ENCODE measurements around the gene LASP1.
"Not testable (repeated sequence)": the region's sequence is repeated elsewhere in the genome, so short reads cannot be mapped to it uniquely, and the experiment has no call there.

The LASP1 gene

DNA sequence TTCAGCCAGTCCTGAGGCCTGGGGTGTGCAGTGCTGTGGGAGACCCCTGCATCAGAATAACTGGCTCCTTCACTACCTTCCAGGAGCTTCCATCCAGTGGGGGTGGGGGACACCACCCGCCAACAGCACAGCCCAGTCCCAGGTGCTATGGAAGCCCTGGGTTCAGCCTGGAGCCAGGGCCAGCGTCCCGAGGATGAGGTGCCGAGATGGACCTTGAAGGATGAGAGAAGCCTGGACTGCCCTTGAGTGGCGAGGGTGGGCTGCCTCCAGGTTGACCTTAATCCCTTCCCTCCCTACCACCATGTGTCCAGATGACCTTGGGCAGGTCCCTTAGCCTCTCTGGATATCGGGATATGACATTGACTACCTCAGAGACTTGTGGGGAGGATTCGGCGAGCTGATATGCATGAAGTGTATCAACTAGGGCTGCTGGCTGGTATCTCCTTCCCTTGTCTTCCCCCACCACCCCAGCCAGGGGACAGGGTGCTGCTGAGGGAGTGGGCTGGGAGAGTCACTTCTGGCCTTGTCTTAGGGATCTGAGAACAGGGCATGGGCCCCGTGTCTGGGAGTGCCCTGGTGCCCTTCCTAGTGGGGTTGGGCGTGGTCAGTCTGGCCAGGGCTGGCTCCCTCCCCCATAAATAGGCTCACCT, 41.3 kb downstream of the LASP1 start:
- no peak for DNase-seq

DNA sequence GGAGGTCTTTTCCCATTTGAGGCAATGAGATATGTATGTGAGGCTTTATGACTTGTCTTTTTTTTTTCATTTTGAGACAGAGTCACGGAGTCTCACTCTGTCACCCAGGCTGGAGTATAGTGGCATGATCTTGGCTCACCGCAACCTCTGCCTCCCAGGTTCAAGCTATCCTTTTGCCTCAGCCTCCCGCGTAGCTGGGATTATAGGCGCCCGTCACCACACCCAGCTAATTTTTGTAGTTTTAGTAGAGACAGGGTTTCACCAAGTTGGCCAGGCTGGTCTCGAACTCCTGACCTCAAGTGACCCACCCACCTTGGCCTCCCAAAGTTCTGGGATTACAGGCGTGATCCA, 41.8 kb downstream of the LASP1 start:
- not testable (repeated sequence) for DNase-seq

DNA sequence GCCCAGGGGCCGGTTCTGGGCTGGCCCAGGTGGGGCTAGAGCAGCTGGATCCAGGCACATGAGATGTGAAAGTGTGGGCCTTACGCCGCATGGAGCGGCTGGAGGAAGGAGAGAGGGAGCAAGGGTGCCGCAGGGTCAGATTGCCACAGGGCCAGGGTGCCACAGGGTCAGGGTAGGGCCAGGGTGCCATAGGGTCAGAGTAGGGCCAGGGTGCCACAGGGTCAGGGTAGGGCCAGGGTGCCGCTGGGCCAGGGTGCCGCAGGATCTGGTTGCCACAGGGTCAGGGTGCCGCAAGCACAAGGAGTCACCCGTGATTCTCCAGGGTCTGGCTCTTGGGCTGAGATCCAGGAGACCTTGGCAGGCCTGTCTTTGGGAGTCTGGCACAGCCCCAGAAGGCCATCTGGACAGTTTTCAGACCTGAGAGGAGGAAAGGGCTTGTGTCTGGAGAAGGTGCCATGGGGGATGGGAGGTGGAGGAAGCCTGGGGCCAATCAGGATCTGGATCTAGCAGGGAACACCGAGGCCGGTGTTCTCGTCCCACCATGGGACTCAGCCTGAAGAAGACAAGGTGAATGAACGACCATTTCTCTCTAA, 42.5 kb downstream of the LASP1 start:
- no peak for DNase-seq

DNA sequence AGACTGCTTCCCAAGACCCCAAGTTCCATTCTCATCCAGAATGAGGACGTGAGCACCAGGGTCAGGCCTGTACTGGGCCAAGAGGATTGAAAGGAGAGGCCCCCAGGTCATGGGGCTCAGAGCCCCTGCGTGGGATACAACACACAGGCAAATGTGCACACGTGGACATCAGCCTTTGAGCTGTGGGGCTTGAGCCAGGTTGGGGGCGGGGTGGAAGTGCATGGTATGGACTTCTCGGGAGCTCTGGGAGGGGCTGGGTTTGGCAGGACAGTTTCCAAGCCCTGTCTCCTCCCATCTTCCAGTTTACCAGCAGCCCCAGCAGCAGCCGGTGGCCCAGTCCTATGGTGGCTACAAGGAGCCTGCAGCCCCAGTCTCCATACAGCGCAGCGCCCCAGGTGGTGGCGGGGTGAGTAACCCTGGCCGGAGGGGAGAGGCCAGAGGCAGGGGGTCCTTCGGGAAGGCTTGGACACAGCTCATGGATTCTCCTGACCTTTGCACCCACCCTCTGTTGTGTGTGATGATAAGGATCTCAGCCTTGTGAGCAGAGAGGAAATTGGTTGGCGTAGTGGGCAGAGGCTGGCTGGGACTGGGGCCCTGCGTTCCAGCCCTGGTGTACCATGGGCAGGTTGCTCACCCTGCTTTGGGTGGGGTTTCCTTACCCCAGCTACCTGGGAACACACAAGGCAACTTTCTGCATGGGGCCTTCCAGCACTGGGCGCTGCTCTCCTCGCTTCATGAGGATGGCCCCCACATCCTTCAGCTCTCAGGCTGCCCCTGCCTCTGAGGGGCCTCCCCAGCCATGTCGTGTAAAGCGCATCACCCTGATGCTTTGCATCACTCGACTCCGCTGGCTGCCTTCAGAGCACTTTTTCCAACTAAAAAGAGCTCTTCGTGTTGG, 45.1 kb downstream of the LASP1 start:
- DNase-seq, result peak; percentile 40

DNA sequence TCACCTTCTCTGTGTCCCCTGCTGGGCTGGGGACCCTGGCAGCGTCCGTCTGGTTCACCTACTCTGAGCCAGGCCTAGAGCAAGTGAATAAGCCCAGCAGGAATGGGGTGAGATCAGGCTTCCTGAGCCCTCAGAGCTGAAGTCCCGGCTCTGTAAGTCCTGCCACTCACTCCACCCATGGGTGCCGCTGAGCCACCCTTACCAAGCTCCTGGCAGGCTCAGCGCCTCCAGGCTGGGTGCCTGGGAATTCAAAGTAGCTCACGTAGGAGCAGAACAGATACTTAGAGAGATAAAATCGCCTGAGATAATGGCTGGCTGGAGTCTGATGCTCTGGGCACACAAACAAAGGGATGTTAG, 45.8 kb downstream of the LASP1 start:
- DNase-seq, result no peak

DNA sequence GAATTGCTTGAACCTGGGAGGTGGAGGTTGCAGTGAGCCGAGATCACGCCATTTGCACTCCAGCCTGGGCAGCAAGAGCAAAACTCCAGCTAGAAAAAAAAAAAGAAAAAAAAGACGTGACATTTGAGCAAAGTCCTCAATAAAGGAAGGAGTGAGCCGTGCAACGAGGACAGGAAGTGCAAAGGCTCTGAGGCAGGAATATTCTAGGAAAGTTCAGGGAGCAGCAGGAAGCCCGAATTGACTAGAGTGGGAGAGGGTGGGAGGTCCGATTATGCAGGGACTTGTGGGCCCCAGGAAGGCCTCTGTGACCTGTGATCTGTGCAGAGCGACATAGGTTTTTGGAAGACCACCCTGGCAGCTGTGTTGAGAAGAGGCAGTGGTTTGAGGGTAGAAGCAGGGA, 46.9 kb downstream of the LASP1 start:
- no peak for DNase-seq

GRCh38 chr17:38917259-38917658, 47.4 kb downstream of the LASP1 start:
- DNase-seq, result no peak

- DNase-seq, result no peak
Measured at GRCh38 chr17:38918129-38918913, 48.5 kb downstream of the LASP1 start.

DNA sequence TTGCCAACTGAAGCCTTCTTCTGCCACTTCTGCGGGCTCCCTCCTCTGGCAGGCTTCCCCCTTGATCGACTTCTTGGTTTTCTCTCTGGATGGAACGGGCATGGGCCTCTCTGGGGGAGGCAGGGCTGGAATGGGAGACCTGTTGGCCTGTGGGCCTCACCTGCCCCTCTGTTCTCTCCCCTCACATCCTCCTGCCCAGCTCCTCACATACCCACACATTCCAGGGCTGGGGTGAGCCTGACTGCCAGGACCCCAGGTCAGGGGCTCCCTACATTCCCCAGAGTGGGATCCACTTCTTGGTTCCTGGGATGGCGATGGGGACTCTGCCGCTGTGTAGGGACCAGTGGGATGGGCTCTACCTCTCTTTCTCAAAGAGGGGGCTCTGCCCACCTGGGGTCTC, 49.1 kb downstream of the LASP1 start:
- no peak for DNase-seq

DNA sequence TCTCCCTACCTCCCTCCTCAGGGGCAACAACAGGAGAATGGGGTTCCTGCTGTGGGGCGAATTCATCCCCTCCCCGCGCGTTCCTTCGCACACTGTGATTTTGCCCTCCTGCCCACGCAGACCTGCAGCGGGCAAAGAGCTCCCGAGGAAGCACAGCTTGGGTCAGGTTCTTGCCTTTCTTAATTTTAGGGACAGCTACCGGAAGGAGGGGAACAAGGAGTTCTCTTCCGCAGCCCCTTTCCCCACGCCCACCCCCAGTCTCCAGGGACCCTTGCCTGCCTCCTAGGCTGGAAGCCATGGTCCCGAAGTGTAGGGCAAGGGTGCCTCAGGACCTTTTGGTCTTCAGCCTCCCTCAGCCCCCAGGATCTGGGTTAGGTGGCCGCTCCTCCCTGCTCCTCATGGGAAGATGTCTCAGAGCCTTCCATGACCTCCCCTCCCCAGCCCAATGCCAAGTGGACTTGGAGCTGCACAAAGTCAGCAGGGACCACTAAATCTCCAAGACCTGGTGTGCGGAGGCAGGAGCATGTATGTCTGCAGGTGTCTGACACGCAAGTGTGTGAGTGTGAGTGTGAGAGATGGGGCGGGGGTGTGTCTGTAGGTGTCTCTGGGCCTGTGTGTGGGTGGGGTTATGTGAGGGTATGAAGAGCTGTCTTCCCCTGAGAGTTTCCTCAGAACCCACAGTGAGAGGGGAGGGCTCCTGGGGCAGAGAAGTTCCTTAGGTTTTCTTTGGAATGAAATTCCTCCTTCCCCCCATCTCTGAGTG, 49.6 kb downstream of the LASP1 start:
- no peak for DNase-seq

DNA sequence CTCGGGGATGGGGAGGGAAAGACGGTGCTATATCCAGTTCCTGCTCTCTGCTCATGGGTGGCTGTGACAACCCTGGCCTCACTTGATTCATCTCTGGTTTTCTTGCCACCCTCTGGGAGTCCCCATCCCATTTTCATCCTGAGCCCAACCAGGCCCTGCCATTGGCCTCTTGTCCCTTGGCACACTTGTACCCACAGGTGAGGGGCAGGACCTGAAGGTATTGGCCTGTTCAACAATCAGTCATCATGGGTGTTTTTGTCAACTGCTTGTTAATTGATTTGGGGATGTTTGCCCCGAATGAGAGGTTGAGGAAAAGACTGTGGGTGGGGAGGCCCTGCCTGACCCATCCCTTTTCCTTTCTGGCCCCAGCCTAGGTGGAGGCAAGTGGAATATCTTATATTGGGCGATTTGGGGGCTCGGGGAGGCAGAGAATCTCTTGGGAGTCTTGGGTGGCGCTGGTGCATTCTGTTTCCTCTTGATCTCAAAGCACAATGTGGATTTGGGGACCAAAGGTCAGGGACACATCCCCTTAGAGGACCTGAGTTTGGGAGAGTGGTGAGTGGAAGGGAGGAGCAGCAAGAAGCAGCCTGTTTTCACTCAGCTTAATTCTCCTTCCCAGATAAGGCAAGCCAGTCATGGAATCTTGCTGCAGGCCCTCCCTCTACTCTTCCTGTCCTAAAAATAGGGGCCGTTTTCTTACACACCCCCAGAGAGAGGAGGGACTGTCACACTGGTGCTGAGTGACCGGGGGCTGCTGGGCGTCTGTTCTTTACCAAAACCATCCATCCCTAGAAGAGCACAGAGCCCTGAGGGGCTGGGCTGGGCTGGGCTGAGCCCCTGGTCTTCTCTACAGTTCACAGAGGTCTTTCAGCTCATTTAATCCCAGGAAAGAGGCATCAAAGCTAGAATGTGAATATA, 50.8 kb downstream of the LASP1 start:
- no peak for DNase-seq

GRCh38 chr17:38921756-38922411, 52.0 kb downstream of the LASP1 start:
- no peak for DNase-seq

- DNase-seq, result peak; percentile 53
Measured at GRCh38 chr17:38922538-38923297, 52.9 kb downstream of the LASP1 start.

- DNase-seq, result peak; percentile 45
Measured at GRCh38 chr17:38925263-38925995, 55.6 kb downstream of the LASP1 start, which contains the start of gene LASP1NB. TSS of gene LASP1NB (plus strand) at chr17:38925614.

- peak; percentile 96 for DNase-seq
Measured at GRCh38 chr17:38926293-38927070, 56.6 kb downstream of the LASP1 start.

DNA sequence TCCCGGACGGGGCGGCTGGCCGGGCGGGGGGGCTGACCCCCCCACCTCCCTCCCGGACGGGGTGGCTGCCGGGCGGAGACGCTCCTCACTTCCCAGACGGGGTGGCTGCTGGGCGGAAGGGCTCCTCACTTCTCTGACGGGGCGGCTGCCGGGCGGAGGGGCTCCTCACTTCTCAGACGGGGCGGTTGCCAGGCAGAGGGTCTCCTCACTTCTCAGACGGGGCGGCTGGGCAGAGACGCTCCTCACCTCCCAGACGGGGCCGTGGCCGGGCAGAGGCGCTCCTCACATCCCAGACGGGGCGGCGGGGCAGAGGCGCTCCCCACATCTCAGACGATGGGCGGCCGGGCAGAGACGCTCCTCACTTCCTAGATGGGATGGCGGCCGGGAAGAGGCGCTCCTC, 60.9 kb downstream of the LASP1 start:
- DNase-seq, result not testable (repeated sequence)

DNA sequence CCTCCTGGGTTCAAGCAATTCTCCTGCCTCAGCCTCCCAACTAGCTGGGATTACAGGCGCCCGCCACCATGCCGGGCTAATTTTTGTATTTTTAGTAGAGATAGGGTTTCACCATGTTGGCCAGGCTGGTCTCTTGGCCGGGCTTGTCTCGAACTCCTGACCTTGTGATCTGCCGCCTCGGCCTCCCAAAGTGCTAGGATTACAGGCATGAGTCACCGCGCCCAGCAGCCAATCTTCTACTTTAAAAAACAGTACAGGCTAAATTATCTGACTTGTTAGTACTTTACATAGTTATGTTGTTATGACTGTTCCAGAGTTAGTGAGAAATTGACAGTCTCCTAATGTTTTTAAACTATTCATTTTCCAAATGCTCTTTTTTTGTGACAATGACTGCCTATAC, 64.1 kb downstream of the LASP1 start:
- not testable (repeated sequence) for DNase-seq

- DNase-seq, result no peak
Measured at GRCh38 chr17:38939987-38940386, 70.1 kb downstream of the LASP1 start.
